ENCODE measurements around the gene RAB4B.
A peak's percentile ranks its signal among the peaks of the same experiment; 100 is the strongest.
"Not testable (repeated sequence)": the region's sequence is repeated elsewhere in the genome, so short reads cannot be mapped to it uniquely, and the experiment has no call there.

Gene RAB4B, protein sequence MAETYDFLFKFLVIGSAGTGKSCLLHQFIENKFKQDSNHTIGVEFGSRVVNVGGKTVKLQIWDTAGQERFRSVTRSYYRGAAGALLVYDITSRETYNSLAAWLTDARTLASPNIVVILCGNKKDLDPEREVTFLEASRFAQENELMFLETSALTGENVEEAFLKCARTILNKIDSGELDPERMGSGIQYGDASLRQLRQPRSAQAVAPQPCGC

DNA sequence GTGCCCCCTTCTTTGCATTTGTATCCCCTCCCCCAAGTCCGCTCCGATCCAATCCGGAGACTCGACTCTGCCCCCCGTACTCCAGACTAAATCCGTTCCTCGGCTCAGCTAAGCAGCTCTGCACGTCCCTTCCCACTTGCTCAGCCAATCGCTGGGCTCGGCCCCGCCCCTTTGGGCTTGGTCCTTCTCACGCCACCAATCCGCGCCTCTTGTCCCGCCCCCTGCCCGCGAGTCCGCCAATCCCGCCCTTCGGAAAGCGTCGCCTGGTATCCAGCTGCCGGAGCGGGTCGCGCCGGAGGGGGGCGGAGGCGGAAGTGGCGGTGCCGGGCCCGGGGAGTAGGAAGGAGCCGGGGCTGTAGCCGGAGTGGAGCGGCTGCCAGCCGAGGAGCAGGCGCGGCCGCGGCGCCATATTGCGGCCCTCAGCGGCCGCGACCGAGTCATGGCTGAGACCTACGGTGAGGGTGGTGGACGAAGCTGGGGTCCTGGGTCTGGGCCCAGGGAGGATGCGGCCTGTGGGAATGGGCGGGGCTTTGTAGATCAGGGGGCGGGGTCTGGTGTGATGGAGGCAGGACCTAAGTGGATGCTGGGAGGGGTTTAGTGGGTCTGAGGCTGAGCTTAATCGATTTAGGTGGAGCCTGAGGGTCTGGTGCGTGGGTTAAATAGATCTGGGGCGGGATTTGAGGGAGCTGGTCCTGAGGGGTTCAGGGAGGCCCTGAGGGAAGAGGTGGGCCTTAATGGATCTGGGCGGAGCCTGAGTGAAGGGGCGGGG is at the start of gene RAB4B:
RAB4B (plus strand) TSS at position 311 of the 769 bp plus-strand sequence; CDS start at position 440, 129 bp downstream.
- peak; percentile 97 for DNase-seq (ENCODE audit: low spot score)

GRCh38 chr19:40730065-40730464 is 48.0 kb upstream of the RAB4B start:
- DNase-seq (ENCODE audit: low spot score), result not testable (repeated sequence)

DNA sequence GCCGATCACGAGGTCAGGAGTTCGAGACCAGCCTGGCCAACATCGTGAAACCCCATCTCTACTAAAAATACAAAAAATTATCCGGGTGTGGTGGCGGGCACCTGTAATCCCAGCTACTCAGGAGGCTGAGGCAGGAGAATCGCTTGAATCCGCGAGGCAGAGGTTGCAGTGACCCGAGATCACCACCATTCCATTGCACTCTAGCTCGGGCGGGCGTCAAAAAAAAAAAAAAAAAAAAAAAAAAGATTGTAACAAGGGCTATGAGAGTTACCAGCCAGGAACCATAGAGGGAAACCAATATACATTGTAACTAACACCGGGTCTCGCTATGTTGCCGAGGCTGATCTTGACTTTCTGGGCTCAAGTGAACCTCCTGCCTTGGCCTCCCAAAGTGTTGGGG is 45.7 kb upstream of the RAB4B start:
- not testable (repeated sequence) for DNase-seq (ENCODE audit: low spot score)

DNA sequence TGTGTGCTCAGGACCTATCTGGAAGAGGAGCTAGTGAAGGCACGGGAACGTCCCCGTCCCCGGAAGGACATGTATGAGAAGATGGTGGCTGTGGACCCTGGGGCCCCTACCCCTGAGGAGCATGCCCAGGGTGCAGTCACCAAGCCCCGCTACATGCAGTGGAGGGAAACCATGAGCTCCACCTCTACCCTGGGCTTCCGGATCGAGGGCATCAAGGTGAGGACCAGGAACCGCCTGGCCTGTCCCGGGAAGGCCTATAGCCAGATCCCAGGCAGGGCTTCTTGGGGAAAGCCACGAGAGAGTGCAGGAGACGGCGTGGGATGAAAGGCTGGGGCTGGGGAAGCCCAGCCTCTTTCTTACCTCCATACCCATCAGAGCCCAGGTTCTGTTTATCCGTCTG is 44.9 kb upstream of the RAB4B start:
- DNase-seq (ENCODE audit: low spot score), result no peak

- DNase-seq (ENCODE audit: low spot score), result no peak
Observed at GRCh38 chr19:40735013-40735771, 42.9 kb upstream of the RAB4B start.

GRCh38 chr19:40736661-40737060 is 41.4 kb upstream of the RAB4B start:
- DNase-seq (ENCODE audit: low spot score), result no peak

- DNase-seq (ENCODE audit: low spot score), result no peak
Observed at GRCh38 chr19:40737102-40737644, 40.9 kb upstream of the RAB4B start.

GRCh38 chr19:40739030-40739839 is 38.8 kb upstream of the RAB4B start:
- no peak for DNase-seq (ENCODE audit: low spot score)

GRCh38 chr19:40739871-40740703 is 38.0 kb upstream of the RAB4B start:
- no peak for DNase-seq (ENCODE audit: low spot score)

- DNase-seq (ENCODE audit: low spot score), result no peak
Observed at GRCh38 chr19:40740747-40741146, 37.3 kb upstream of the RAB4B start.

- no peak for DNase-seq (ENCODE audit: low spot score)
Observed at GRCh38 chr19:40741527-40742390, 36.3 kb upstream of the RAB4B start.

DNA sequence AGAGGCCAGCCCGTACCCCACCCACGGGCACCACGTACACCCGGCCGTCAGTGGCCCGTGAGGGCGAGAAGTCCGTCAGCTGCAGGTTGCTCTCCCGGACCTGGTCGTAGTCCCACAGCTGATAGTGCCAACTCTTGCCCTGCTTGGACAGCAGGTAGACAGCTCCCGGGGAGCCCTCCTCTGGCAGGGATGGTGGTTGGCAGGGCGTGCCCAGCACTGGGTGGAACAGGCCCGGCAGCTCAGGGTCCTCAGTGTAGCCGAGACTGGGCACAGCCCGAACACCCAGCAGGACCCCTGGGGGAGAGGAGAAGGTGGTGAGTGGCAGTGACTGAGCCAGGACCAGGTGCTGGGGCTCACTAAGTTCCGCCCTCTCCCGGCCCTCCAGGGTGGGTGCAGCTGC is 35.6 kb upstream of the RAB4B start:
- DNase-seq (ENCODE audit: low spot score), result no peak

DNA sequence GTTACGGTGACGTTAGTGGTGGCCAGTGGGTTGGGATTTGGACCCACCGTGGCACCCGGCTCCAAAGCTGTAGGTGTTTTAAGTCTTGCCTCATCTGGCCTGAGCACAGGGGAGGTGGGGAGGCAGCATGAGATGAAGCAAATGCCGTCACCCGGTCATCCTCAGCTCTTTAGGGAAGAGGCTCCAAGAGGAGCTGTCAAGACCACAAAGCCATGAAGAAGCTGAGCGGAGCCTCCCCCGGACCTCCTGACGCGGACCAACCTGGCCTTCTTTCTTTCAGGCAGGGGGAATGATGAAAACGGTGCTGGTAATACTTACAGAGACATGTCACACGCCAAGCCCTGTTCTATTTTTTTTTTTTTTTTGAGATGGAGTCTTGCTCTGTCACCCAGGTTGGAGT is 35.2 kb upstream of the RAB4B start:
- DNase-seq (ENCODE audit: low spot score), result no peak

DNA sequence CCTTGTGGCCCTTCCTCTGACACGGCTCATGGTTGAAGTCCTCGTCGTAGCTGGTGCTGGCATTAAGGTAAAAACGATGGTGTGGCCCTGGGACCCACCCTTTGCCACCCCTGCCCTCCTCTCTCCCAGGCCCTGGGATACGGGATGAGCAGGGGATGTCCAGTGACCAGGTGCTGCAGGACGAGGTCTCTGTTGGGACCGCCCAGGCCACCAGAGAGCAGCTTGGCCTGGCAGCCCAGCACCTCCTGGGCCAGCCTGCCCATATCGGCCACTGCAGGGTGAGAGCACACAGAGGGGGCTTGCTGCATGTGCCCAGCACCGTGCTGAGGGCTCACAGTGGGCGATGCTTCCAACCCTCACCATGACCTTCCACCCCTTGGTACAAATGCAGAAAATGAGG is 34.1 kb upstream of the RAB4B start:
- DNase-seq (ENCODE audit: low spot score), result no peak

DNA sequence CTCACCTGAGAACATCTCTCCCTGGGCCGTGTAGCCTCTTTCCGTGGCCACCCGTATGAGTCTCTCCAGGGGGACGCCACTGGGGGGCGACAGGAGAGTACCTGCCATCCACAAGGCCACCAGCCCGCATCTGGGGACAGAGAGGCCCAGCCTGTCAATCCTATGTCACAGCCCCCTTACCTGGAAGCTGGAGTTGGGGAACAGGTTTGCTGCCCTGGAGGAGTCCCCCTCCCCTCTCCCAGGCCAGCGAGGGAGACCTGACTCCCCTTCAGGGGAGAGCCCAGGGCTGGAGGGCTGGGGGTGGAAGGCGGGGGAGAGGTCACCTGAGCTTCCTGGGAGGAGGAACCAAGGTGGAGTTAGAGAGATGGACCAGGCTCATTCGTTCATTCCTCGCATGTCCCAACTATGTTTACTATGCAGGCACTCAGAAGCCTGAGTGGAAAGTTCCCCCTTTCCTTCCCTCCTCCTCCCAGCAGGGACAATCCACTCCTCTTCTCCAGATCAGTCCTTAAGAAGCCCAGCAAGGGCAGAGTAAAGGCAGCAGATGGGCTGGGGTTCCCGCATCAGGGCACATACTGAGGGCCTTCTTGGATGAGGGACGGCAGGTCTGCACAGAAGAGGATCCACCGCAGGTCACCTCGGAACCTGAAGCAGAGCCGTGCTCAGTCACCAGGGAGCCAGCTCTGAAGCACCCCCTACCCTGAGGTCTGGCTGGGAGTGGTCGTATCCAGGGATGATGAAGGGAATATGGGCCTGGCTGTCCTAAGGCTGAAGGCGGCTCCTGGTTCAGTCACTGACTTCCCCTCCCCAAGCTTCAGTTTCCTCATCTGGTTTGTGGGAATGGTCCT is 33.3 kb upstream of the RAB4B start:
- DNase-seq (ENCODE audit: low spot score), result no peak

DNA sequence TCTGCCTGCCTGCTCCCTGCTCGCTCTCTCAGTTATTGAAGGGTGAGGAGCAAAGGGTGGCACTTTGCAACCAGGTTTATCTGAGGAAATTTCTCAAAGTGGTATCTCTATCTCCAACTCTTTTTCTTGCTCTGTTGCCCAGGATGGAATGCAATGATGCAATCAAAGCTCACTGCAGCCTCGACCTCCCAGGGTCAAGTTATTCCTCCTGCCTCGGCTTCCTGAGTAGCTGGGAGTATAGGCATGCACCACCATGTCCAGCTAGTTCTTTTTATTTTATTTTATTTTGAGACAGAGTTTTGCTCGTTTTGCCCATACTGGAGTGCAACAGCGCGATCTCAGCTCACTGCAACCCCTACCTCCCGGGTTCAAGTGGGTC is 32.7 kb upstream of the RAB4B start:
- no peak for DNase-seq (ENCODE audit: low spot score)

DNA sequence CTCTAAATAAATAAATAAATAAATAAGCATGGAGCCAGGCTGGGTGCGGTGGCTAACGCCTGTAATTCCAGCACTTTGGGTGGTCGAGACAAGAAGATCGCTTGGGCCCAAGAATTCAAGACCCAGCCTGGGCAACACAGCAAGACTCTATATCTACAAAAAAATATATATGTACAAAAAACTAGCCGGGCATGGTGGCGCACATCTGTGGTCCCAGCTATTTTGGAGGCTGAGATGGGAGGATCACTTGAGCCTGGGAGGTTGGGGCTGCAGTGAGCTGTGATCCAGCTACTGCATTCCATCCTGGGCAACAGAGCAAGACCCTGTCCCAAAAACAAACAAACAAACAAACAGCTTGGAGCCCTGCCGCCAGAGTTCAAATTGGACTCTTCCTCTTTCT is 30.5 kb upstream of the RAB4B start:
- no peak for DNase-seq (ENCODE audit: low spot score)

DNA sequence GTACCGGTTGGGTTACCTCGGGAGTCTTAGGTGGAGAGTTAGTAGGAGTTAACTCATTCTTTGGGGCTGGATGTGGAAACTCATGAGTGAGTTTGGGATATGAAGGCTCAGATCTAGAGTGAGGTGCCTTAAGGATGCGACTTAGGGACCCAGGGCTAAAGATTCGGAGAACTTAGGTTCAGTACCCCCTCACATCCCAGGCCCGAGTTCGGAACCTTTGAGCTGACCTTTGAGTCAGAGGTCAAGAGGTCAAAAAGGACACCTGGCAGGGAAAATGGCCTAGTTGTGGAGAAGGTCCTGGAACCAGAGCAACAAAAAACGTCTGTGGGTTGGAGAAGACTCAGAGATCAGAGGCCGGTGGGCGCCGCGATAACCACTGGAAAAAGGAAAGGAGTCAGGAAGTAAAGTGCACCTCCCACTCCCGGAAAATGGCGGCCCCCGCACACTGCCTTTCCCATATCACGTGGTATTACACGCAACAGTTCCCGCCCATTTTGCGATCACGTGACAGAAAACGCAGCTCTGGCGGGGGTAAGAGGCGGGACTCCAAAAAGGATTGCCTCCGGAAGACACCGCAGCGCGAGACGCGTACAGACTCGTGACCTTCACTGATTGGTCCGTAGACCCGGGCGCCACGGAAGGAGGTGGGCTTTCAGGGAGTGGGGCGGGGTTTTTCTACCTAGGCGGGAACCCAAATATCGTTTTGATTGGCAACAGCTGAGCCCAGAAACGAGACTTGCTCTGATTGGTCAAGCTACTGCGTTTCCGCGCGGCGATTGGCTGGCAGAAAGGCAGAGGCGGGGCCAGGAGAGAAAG is 27.8 kb upstream of the RAB4B start, which contains the start of gene ACTMAP:
ACTMAP (minus strand) TSS at position 420 of the 816 bp plus-strand sequence. CDS start 674 bp downstream, outside the sequence.
- peak; percentile 99 for DNase-seq (ENCODE audit: low spot score)
